Colon (tissue), 2 donors: ENCODE measurements around the gene RBM15.

Source experiments
- FAIRE-seq: peaks from 2 replicates; lab custom pipeline; 2012; peaks lifted over from hg19 to GRCh38; lab: Jason Lieb, UNC
- donor health status: control.
- donor health status: control.

The RBM15 gene

DNA sequence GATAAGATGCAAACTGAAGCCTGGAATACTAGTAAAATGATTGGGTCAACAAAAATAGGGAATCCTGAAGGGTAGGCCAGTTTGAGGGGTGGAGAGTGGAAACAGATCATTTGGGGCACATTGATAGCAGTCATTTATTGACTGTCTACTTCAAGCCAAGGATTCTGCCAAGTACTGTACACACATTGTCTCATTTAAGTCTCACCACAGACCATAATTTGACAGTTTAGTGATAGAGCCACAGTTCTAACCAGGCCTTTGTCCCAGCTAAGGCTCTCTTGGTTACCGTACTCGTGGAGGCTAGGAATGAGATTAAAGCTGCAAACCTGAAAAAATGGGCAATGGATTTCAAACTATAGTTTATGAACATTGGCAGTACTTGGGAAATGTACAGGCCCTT lies 11.2 kb downstream of the RBM15 start:
- no peak for FAIRE-seq

DNA sequence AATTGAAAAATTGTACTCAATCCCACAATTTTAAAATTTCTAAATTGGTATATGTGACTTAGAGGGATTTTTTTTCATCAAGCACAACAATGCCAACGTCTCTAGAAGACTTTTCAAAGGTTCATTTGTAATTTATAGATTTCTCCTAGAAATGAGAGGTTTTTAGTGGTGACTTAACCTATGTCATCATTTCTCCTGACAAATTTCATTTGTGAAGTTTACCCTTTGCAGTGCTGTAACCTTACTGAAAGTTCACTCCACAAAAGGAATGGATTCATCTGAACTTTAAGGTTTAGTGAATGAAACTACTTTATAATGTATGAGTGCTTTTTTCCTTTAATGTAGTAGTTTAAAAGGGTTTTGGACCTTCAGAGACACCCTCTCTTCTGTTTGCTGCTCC lies 16.1 kb downstream of the RBM15 start:
- FAIRE-seq: no peak

DNA sequence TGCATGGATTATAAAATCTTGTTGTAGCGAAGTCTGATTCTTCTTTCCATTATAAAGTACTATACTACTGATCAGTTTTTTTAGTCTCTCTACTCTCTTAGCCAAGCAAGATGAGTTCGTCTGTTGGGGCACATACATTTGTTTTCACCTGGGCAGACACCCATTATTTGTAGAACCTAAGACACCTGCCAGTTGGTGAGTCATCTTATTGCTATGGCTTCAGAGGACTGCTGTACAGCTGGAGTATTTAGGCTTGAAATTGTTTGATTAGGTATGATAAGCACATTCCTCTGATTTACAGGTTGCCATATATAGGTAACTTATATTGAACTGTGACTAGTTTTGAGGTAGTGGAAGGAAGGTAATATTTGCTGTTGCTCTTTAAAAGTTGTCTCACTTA lies 17.2 kb downstream of the RBM15 start:
- FAIRE-seq: no peak

DNA sequence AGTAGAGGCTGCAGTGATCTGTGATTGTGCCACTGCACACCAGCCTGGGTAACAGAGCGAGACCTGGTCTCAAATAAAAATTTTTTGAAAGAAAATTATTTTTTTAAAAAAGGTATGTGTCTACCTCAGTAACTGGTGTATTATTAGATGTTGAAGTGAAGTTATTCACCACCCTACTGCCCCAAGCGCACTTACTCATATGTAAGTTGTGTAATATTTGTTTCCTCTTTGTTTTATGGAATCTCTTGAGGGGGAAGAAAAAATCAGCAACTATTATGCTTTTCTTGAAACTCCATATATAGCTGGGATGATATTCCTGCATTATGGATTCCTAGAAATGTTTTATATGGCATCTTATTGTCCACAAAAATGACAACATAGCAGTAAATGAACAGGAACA lies 21.3 kb downstream of the RBM15 start:
- no peak for FAIRE-seq

DNA sequence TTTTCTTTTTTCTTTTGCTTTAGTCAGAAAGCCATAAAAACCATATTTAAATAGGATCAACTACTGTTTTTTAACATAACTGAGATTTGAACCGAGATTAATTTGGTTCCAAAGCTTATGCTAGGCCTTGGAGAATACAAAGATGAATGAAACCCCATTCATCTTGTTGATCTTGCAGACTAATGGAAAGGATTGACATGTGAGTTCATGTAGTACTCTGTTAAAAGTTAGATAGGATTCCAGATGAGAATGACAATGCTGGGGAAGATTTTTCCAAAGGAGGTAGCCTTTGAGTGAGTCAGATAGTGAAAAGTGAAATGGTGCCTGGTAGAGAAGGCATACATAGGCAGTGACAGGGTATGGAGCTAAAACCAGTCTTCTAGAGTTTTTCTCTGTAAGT lies 22.7 kb downstream of the RBM15 start:
- no peak for FAIRE-seq

DNA sequence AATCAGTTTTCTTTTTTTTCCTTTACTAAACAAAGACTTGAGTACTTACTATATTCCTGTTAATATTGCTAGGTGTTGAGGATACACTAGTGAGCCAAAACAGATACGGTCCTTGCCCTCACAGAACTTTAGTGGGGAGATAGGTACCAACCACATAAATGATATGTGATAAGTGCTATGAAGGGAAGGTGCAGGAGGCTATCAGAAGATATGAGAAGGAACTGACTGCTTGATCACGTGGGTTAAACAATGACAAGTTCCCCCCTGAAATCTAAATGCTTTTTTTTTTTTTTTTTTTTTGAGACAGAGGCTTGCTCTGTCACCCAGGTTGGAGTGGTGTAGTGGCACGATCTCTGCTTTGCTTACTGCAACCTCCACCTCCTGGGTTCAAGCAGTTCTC lies 25.0 kb downstream of the RBM15 start:
- no peak for FAIRE-seq

DNA sequence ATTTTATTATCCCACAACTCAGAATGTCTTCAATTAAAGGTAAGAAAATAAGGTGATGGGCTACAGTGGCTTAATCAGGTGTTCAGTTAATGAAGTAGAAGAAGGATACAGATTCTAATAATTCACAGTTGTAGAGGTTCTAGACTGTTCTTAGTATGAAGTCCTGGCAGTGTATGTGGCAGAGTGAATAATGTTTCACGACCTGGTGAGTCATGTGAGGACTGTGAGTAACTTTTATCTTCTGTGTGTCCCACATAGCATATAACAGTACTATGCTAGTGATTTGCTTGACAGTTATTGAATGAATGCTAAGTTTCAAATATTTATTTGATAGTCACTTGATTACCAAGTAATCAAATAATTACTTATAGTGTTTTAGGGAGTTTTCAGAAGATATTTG lies 31.6 kb downstream of the RBM15 start:
- no peak for FAIRE-seq

DNA sequence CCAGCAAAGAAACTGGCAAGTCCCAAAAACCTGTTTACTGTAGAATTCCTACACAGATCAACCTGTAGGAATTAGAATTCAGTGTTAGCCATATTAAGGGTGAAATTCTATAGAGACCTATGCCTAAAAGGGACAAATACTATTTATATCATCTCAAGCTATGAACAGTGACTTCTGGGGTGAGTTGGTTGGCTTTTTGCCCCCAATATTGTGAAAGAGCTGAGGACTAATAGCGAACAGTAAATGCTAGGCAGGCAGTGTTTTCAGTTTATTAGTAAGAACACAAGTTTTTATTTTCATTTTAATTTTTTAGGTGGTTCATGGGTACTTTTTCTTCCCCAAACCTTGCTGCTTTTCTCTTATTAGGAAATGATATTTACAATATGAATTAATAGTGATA lies 36.3 kb downstream of the RBM15 start:
- FAIRE-seq: no peak

DNA sequence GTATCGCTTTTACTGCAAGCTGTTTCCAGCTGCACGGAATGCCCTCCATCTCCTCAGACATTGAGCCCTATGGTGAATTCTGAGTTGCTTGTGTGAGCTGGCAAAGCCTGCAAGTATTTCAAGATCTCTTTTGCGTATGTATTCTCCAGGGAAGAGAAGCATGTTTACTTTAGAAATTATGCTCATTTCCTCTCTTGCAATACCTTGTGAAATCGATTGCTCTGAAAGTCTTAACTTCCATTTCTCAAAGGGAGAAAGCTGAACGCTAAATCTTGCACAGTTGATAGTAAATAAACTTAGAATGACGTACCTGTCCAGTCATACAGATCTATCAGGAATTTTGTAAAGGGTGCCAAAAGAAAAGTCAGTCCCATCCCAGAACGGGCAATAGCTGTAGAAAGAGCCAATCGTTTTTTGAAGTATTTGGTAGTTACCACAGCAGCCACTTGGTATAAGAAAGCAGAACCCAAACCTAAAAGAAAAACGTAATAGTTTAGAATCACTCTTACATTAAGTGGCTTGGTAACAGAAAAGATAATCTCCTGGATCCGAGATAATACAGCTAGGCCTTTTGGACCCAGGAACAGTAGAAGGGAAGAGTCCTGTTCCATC lies 41.6 kb downstream of the RBM15 start:
- FAIRE-seq: no peak

DNA sequence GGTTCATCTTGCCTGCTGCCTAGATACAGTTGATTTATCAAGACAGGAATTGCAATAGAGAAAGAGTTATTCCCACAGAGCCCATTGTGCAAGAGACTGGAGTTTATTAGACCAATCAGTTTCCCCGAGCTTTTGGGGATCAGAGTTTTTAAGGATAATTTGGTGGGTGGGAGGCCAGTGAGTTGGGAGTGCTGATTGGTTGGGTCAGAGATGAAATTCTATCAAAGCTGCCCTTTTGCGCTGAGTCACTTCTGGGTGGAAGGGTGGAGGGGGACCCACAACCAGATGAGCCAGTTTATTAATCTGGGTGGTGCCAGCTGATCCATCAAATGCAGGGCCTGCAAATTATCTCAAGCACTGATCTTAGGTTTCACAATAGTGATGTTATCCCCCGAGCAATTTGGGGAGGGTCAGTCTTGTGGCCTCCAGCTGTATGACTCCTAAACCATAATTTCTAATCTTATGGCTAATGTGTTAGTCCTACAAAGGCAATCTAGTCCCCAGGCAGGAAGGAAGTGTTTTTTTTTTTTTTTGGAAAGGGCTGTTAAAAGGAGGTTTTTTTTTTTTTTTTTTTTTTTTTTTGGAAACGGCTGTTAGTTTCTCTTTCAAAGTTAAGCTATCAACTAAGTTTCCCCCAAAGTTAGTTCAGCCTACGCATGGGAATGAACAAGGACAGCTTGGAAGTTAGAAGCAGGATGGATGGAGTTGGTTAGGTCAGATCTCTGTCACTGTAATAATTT lies 44.2 kb downstream of the RBM15 start:
- no peak for FAIRE-seq

DNA sequence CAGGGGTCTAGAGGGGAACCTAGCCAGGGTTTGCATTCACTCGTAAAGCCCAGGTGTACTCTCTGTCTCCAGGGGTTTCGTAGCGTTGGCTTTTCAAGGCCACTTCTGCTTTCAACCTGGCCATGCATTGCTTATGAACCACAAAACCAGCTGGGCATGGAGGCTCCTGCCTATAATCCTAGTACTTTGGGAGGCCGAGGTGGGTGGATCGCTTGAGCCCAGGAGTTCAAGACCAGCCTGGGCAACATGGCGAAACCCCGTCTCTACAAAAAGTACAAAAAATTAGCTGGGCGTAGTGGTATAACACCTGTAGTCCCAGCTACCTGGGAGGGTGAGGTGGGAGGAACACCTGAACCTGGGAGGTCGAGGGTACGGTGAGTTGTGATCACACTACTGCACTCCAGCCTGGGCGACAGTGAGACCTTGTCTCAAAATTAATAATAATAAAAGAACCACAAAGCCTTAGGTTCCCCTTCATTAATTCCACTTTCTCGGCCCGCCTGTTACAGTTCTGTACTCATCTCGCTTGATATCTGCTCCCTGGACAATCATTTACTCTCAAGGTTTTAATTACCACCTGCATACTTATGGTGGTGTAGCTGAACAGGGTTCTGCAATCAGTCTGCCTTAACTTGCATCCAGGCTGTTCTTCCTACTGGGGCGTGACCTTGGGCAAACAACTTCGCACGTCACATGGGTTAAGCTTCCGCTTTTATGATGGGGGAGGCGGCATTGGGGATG lies 45.6 kb downstream of the RBM15 start:
- no peak for FAIRE-seq

DNA sequence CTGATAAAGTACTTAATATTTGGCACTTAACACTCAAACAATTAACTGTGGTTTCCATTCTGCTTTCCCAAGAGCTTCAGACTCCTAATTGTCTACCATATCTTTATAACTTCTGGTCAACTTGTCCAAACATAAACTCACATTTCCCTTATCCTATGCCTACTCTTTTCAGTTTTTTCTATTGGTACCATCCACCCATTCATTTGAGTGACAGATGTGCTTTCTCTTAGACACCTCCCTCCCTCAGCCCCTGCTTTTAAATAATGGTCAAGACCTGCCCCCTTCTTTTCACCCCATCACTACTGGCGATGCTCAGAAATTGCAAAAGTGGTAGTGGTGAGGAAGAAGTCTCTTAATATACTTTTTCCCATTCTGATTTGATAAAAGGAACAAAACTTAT lies 46.2 kb downstream of the RBM15 start:
- FAIRE-seq: no peak

DNA sequence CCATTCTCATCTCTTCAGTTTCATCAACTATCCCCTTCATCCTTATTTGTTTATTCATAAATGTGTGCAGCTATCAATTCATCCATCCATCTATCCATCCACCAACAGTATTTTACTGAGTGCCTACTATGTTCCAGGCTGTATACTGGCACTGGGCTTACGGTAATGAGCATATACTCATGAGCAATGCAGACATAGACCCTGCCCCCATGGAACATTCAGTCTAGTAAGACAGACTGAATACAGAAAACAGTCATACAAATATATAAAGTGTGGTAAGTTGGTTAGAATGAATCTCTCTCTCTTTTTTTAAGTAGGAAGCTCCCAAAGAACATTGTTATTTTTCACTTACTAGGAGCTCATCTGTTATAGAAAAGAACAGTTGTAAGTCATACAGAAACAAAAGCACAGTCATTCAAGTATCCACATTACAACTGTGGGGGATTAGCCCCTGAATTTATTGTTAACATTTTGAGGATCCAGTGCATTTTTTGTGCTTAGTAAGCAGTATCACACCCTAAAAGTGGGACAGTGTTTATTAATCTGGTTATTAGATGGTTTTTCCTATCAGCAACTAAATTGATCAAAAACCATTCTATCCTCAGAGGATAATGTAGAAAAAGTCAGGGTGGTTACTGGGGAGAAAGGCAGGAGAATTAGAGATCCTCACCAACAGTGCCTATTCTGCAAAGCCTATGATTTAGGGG lies 48.0 kb downstream of the RBM15 start:
- FAIRE-seq: no peak

DNA sequence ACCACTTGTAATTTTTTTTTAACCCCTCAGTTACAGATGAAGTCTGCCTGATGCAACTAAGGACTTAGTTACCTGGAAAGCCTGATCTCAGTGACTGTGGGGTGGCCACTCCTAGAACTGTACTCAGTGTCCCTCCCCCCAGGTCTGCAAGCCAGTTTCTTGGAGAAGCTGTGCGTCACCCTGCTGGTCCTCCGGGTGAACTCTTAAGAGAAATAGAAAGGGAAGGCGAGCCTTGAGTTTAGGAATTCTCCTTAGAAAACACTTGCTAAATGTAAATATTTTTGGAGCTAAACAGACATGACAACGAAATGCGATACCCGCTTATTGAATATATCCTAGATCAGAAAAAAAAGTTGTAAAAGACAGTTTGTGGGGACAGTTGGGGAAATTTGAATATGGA lies 50.9 kb downstream of the RBM15 start:
- FAIRE-seq: no peak

DNA sequence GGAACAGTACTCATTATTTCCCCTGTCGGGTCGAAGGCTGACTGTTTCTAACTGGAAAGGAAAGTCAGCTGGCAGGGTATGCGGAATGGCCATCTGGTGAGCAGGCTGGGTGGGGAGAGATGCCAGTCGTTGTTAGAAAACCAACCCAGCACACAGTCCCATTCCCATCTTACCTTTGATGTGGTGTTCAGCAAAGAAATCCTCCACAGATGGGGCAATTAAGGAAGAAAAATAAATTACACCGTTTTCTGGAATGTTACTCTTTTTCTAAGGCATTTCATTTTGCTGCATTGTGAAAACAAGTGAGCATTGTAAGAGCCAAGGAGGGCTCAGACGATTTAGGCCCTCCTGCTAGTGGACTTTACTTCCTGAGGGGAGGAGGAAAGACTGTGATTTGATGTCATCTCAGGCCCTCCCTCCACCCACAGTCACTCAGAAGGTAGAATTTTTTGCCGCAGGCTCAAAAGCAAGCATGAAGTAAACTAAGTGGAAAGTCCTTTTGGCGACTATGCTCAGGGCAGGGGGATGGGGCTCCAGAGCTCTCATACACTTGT lies 51.6 kb downstream of the RBM15 start, which contains the start of gene SLC16A4:
SLC16A4 (minus strand) TSS at position 335 of the 554 bp plus-strand sequence. CDS start 1,703 bp downstream, outside the sequence.
- no peak for FAIRE-seq

DNA sequence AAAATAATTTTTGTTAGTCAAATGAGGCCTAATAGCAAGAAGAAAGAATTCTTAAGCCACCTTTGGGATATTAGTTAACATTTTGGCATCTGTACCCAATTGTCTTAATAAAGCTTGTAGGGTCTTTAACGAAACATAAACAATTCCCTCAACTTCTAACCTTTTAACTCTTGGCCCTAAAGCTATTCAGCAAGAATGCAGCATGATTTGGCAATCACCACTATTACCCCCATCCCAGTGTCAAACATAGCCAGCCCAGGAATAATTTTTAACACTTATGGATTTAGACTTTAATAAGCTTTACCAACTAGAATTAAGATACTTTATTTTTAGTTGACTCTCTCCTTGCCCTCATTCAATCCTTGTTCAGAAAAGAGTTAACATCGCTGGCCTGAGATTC lies 54.1 kb downstream of the RBM15 start:
- FAIRE-seq: no peak

DNA sequence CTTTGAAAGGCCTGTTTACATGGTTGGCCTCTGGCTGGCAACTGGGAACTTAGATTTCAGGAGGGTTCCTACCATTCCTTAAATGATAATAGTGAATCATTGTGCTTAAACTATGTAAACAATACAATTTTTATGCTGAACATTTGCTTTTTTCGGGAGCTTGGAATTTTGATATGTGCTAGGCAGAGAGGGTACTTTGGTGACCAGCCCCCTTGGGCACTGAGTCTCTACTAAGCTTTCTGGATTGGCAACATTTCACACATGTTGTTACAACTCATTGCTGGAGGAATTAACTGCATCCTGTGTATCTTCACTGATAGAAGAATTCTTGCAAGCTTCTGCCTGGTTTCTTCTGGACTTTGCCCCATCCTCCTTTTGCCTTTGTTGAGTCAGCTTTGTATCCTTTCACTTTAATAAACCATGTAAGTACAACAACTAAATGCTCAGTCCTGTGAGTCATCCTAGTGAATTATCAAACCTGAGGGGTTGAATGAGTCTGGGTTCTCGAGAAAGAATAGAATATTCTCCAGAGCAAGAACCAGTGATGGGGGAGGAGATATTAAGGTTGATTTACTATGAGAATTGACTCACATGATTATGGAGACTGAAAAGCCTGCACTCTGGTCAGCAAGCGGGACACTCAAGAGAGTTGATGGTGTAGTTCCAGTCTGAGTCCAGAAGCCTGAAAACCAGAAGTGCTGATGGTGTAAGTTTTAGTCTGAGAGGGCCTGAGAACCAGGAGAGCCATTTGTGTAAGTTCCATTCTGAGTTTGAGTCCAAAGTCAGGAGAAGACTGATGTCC lies 54.7 kb downstream of the RBM15 start:
- FAIRE-seq: no peak

DNA sequence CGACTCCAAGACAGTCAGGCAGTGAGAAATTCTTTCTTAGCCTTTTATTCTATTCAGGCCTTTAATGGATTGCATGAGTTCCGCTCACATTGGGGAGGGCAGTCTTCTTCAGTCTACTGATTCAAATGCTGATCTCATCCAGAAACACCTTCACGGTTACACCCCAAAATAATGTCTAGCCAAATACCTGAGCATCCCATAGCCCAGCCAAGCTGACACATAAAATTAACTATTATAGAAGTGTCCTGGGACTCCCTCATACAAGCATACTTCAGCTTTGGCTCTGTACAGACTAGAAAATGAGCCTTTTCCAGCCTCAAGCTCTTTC lies 55.3 kb downstream of the RBM15 start:
- no peak for FAIRE-seq
